OCI-LY1 (cell line): ENCODE results near the gene ALS2CL.
A peak's percentile ranks its signal among the peaks of the same experiment; 100 is the strongest.

Experiments
- EZH2 ChIP-seq: fragments of 200-600 bp; sonication (generic), shearing (Covaris generic); IDR thresholded peaks from 2 replicates; pipeline ENCODE4 v1.8.0; 2017; ENCODE audit warnings: borderline replicate concordance, mixed run types, mild to moderate bottlenecking, antibody characterized with exemption, low read length, moderate library complexity, mixed read lengths
- TF ChIP-seq, protein P1 (sequence below): fragments of 200-600 bp; sonication (generic), shearing (Covaris generic); IDR thresholded peaks from 2 replicates; pipeline ENCODE4 v1.5.1; 2017; ENCODE audit warnings: mild to moderate bottlenecking, antibody characterized with exemption, low read length, moderate library complexity, mixed read lengths

GRCh38 chr3:46717447-46718231 lies 24.2 kb upstream of the ALS2CL start, which contains the start of gene PRSS50:
- TF ChIP-seq, protein P1, sequence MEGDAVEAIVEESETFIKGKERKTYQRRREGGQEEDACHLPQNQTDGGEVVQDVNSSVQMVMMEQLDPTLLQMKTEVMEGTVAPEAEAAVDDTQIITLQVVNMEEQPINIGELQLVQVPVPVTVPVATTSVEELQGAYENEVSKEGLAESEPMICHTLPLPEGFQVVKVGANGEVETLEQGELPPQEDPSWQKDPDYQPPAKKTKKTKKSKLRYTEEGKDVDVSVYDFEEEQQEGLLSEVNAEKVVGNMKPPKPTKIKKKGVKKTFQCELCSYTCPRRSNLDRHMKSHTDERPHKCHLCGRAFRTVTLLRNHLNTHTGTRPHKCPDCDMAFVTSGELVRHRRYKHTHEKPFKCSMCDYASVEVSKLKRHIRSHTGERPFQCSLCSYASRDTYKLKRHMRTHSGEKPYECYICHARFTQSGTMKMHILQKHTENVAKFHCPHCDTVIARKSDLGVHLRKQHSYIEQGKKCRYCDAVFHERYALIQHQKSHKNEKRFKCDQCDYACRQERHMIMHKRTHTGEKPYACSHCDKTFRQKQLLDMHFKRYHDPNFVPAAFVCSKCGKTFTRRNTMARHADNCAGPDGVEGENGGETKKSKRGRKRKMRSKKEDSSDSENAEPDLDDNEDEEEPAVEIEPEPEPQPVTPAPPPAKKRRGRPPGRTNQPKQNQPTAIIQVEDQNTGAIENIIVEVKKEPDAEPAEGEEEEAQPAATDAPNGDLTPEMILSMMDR, result peak; percentile 44
- TF ChIP-seq EZH2, result no peak
